ENCODE data around the gene SMIM43. TPM values are rescaled to one million over a fixed set of nuclear protein-coding genes. Genes with fewer than 3 reads are reported as not detected.

The SMIM43 gene
- total RNA-seq, 1 experiment from 2014 or later, result 0.33 TPM

- Mint-ChIP-seq H3K4me3 (no peak overlapping the region), H3K9me3 (no peaks in the 10 kb centered on the region), H3K4me1 (no peaks in the 10 kb centered on the region), H3K36me3 (no peaks in the 10 kb centered on the region), H3K27me3 (ENCODE audit: low read depth) (no peaks in the 10 kb centered on the region; the same call in none of the 2 replicates), H3K27ac (no peak overlapping the region)
- DNase-seq (ENCODE audit: low spot score) (no peak), ATAC-seq (no peak)
- TF ChIP-seq NFE2L1 (CRISPR knock-in tag; IDR thresholded peaks at IDR 0.05), result no peak
- CTCF ChIA-PET, result no interaction called here
- POLR2A ChIA-PET, result no interaction called here
Measured at GRCh38 chr4:121783210-121783609, 18.2 kb upstream of the SMIM43 start.

GRCh38 chr4:121778991-121779628 lies 14.1 kb upstream of the SMIM43 start:
- TF ChIP-seq ZNF512 (CRISPR knock-in tag; IDR thresholded peaks at IDR 0.05; ENCODE audit: borderline replicate concordance) (no peak), JAZF1 (CRISPR knock-in tag; IDR thresholded peaks at IDR 0.05) (no peak), ERG (CRISPR knock-in tag; IDR thresholded peaks at IDR 0.05) (no peak), ELF4 (CRISPR knock-in tag; IDR thresholded peaks at IDR 0.05; ENCODE audit: low read depth) (no peak), E2F4 (CRISPR knock-in tag; IDR thresholded peaks at IDR 0.05; ENCODE audit: borderline replicate concordance, low read depth) (no peak), ZMAT4 (CRISPR knock-in tag; IDR thresholded peaks at IDR 0.05) (no peak), EMX1 (CRISPR knock-in tag; IDR thresholded peaks at IDR 0.05) (no peak), NFATC4 (CRISPR knock-in tag; IDR thresholded peaks at IDR 0.05) (no peak), FOXJ3 (CRISPR knock-in tag; IDR thresholded peaks at IDR 0.05; ENCODE audit: borderline replicate concordance) (no peak), SOX15 (CRISPR knock-in tag; IDR thresholded peaks at IDR 0.05) (no peak), USF1 (CRISPR knock-in tag; IDR thresholded peaks at IDR 0.05) (no peak), ZNF219 (CRISPR knock-in tag; IDR thresholded peaks at IDR 0.05; ENCODE audit: borderline replicate concordance) (no peak), ZSCAN18 (CRISPR knock-in tag; IDR thresholded peaks at IDR 0.05) (no peak), TP53 (CRISPR knock-in tag; IDR thresholded peaks at IDR 0.05) (no peak), AR (CRISPR knock-in tag; IDR thresholded peaks at IDR 0.05) (no peak), MYBL2 (CRISPR knock-in tag; IDR thresholded peaks at IDR 0.05) (no peak)
- no peak overlapping the region for H3K4me3 Mint-ChIP-seq
- CTCF ChIA-PET, result no interaction called here
- no peaks in the 10 kb centered on the region for H3K9me3 Mint-ChIP-seq
- POLR2A ChIA-PET, result interaction anchor here (0.6 to 0.9 kb wide), 2 partner anchors 19 to 271 kb away, joined by 3 to 4 read pairs; no protein-coding TSS in a partner anchor
- no peak for DNase-seq (ENCODE audit: low spot score)
- H3K4me1 Mint-ChIP-seq, result peaks cover 5% of the 10 kb centered on the region
- H3K27ac Mint-ChIP-seq, result no peak overlapping the region
- H3K36me3 Mint-ChIP-seq, result no peaks in the 10 kb centered on the region
- no peaks in the 10 kb centered on the region; the same call in 1 of the 2 replicates for H3K27me3 Mint-ChIP-seq (ENCODE audit: low read depth)
- no peak for ATAC-seq
